Myocyte (in vitro differentiated cells): ENCODE measurements around the gene NEK3. TPM values are rescaled to one million over a fixed set of nuclear protein-coding genes. Genes with fewer than 3 reads are reported as not detected.
A peak's percentile ranks its signal among the peaks of the same experiment; 100 is the strongest.
"Not testable (repeated sequence)": the region's sequence is repeated elsewhere in the genome, so short reads cannot be mapped to it uniquely, and the experiment has no call there.

Experiments
- DNase-seq: peaks from one replicate; pipeline ENCODE4 v3.0.0-alpha.2; 2012; ENCODE audit warnings: low read depth
- polyA plus RNA-seq: library from polyadenylated mRNA; unstranded; fragments of >200 nt; gene quantifications from one replicate; pipeline ENCODE4 v1.2.1, GENCODE V29; 2012; ENCODE audit warnings: missing spikeins
- total RNA-seq: library from RNA; depleted of rRNA; stranded (reverse); fragments of >200 nt; gene quantifications from 2 replicates; pipeline ENCODE4 v1.2.3, GENCODE V29; 2014

NEK3 gene
- total RNA-seq, result 8.3 and 10.4 TPM in 2 replicates
- 5.3 TPM for polyA plus RNA-seq

GRCh38 chr13:52159159-52159982, at the start of gene NEK3:
Gene NEK3 (minus strand): TSS chr13:52159597. CDS start chr13:52156191, 3,406 bp downstream.
- peak; percentile 77 for DNase-seq

GRCh38 chr13:52208384-52208783, 49.0 kb upstream of the NEK3 start:
- DNase-seq, result not testable (repeated sequence)

GRCh38 chr13:52207896-52208295, 48.5 kb upstream of the NEK3 start:
- DNase-seq, result not testable (repeated sequence)

- not testable (repeated sequence) for DNase-seq
These were observed 47.9 kb upstream of the NEK3 start for GRCh38 chr13:52207337-52207736.

- not testable (repeated sequence) for DNase-seq
These were observed 45.1 kb upstream of the NEK3 start for GRCh38 chr13:52204546-52204945.

- peak; percentile 26 for DNase-seq
These were observed 44.5 kb upstream of the NEK3 start for GRCh38 chr13:52203864-52204263.

- DNase-seq, result not testable (repeated sequence)
These were observed 43.1 kb upstream of the NEK3 start for GRCh38 chr13:52202506-52202905.

GRCh38 chr13:52201439-52202193, 42.2 kb upstream of the NEK3 start:
- DNase-seq, result peak; percentile 71

- DNase-seq, result no peak
These were observed 36.0 kb upstream of the NEK3 start for GRCh38 chr13:52195401-52195837.

- DNase-seq, result peak; percentile 91
These were observed 34.9 kb upstream of the NEK3 start for GRCh38 chr13:52194184-52194868.

GRCh38 chr13:52193587-52194183, 34.3 kb upstream of the NEK3 start:
- not testable (repeated sequence) for DNase-seq

GRCh38 chr13:52187424-52188187, 28.2 kb upstream of the NEK3 start:
- peak; percentile 87 for DNase-seq

GRCh38 chr13:52187029-52187423, 27.6 kb upstream of the NEK3 start:
- no peak for DNase-seq

GRCh38 chr13:52181316-52181954, 22.0 kb upstream of the NEK3 start:
- not testable (repeated sequence) for DNase-seq

GRCh38 chr13:52179925-52180324, 20.5 kb upstream of the NEK3 start:
- DNase-seq, result no peak

GRCh38 chr13:52177276-52177675, 17.9 kb upstream of the NEK3 start:
- no peak for DNase-seq

- DNase-seq, result peak; percentile 76
These were observed 14.6 kb upstream of the NEK3 start for GRCh38 chr13:52173970-52174369.

GRCh38 chr13:52173373-52173772, 14.0 kb upstream of the NEK3 start:
- no peak for DNase-seq

- not testable (repeated sequence) for DNase-seq
These were observed 12.3 kb upstream of the NEK3 start for GRCh38 chr13:52171686-52172085.
